ENCODE measurements around the gene NLRC3. TPM values are rescaled to one million over a fixed set of nuclear protein-coding genes. Genes with fewer than 3 reads are reported as not detected.
A peak's percentile ranks its signal among the peaks of the same experiment; 100 is the strongest.

The NLRC3 gene
- total RNA-seq, 1 donor from 2014 or later, result 0.12 TPM

DNA sequence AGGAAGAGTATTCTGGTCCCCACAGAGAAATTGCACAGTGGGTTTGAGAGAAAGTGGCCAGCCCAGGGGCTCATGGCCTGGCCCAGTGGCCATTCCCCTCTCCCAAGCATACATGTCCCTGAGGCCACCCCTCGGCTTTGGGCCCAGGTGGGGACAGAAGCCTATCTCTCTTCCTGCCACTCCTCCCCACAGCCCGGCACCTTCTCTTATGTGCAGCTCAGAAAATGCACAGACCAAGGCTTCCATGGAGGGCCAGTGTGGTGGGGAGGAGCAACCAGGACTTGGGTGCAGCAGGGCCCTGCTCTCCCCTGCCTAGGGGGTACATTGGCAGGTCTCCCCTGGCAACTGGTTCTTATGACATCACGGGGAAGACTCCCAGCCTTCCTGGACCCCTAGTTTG, 82.0 kb downstream of the NLRC3 start, which contains the start of gene C16orf90:
Gene C16orf90 (minus strand): TSS at position 314 of the 400 bp plus-strand sequence. CDS start 68 bp downstream, at position 246.
- H3K36me3 Mint-ChIP-seq (ENCODE audit: low read depth), result no peaks in the 10 kb centered on the region
- H3K27ac Mint-ChIP-seq (ENCODE audit: unreplicated experiment), result no peak within 1 kb of the TSS
- no peaks in the 10 kb centered on the region for H3K4me1 Mint-ChIP-seq (ENCODE audit: low read depth)
- DNase-seq (ENCODE audit: low spot score), result peak; percentile 65
- no peaks in the 10 kb centered on the region for H3K9me3 Mint-ChIP-seq (ENCODE audit: low read depth)
- no peak within 1 kb of the TSS for H3K4me3 Mint-ChIP-seq (ENCODE audit: unreplicated experiment)
- no peaks in the 10 kb centered on the region for H3K27me3 Mint-ChIP-seq (ENCODE audit: low read depth)
- TF ChIP-seq, protein P1, sequence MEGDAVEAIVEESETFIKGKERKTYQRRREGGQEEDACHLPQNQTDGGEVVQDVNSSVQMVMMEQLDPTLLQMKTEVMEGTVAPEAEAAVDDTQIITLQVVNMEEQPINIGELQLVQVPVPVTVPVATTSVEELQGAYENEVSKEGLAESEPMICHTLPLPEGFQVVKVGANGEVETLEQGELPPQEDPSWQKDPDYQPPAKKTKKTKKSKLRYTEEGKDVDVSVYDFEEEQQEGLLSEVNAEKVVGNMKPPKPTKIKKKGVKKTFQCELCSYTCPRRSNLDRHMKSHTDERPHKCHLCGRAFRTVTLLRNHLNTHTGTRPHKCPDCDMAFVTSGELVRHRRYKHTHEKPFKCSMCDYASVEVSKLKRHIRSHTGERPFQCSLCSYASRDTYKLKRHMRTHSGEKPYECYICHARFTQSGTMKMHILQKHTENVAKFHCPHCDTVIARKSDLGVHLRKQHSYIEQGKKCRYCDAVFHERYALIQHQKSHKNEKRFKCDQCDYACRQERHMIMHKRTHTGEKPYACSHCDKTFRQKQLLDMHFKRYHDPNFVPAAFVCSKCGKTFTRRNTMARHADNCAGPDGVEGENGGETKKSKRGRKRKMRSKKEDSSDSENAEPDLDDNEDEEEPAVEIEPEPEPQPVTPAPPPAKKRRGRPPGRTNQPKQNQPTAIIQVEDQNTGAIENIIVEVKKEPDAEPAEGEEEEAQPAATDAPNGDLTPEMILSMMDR (IDR thresholded peaks at IDR 0.05), result no peak

GRCh38 chr16:3494386-3494973, 82.7 kb downstream of the NLRC3 start:
- TF ChIP-seq, protein P1 (IDR thresholded peaks at IDR 0.05), result no peak
- H3K4me3 Mint-ChIP-seq (ENCODE audit: unreplicated experiment), result no peak overlapping the region
- no peaks in the 10 kb centered on the region for H3K36me3 Mint-ChIP-seq (ENCODE audit: low read depth)
- H3K4me1 Mint-ChIP-seq (ENCODE audit: low read depth), result no peaks in the 10 kb centered on the region
- peak; percentile 78 for DNase-seq (ENCODE audit: low spot score)
- no peak overlapping the region for H3K27ac Mint-ChIP-seq (ENCODE audit: unreplicated experiment)
- no peaks in the 10 kb centered on the region for H3K27me3 Mint-ChIP-seq (ENCODE audit: low read depth)
- no peaks in the 10 kb centered on the region for H3K9me3 Mint-ChIP-seq (ENCODE audit: low read depth)

GRCh38 chr16:3492356-3492755, 84.8 kb downstream of the NLRC3 start:
- TF ChIP-seq, protein P1 (IDR thresholded peaks at IDR 0.05), result no peak
- Mint-ChIP-seq H3K9me3 (ENCODE audit: low read depth) (no peaks in the 10 kb centered on the region), H3K36me3 (ENCODE audit: low read depth) (peaks cover 2% of the 10 kb centered on the region), H3K27me3 (ENCODE audit: low read depth) (no peaks in the 10 kb centered on the region), H3K4me3 (ENCODE audit: unreplicated experiment) (no peak overlapping the region), H3K27ac (ENCODE audit: unreplicated experiment) (no peak overlapping the region), H3K4me1 (ENCODE audit: low read depth) (no peaks in the 10 kb centered on the region)
- peak; percentile 72 for DNase-seq (ENCODE audit: low spot score)

GRCh38 chr16:3490911-3491629, 86.1 kb downstream of the NLRC3 start:
- Mint-ChIP-seq H3K27me3 (ENCODE audit: low read depth) (no peaks in the 10 kb centered on the region), H3K4me3 (ENCODE audit: unreplicated experiment) (no peak overlapping the region), H3K27ac (ENCODE audit: unreplicated experiment) (no peak overlapping the region), H3K9me3 (ENCODE audit: low read depth) (no peaks in the 10 kb centered on the region), H3K36me3 (ENCODE audit: low read depth) (peaks cover 6% of the 10 kb centered on the region), H3K4me1 (ENCODE audit: low read depth) (no peaks in the 10 kb centered on the region)
- TF ChIP-seq, protein P1 (IDR thresholded peaks at IDR 0.05), result no peak
- peak; percentile 80 for DNase-seq (ENCODE audit: low spot score)

Other genes starting within 250 kb of the NLRC3 start
- not detected in 3 replicates for gene OR2C1, start 221.5 kb downstream of the NLRC3 start, total RNA-seq
- gene ZSCAN32, start 176.4 kb downstream of the NLRC3 start, total RNA-seq, result 11.3 to 13.4 TPM (median 13.3 TPM) in 3 replicates
- gene ZNF174, start 176.2 kb downstream of the NLRC3 start, total RNA-seq, result 8.7 to 13.8 TPM (median 10.6 TPM) in 3 replicates
- gene ZNF597, start 133.9 kb downstream of the NLRC3 start, total RNA-seq, result 2.0 to 2.7 TPM (median 2.5 TPM) in 3 replicates
- 46.5 to 51.1 TPM (median 47.2 TPM) in 3 replicates for gene NAA60, start 133.7 kb downstream of the NLRC3 start, total RNA-seq
- gene C16orf90, start 81.9 kb downstream of the NLRC3 start, total RNA-seq, result not detected in 3 replicates
- gene CLUAP1, start 76.4 kb downstream of the NLRC3 start, total RNA-seq, result 19.3 to 21.8 TPM (median 20.6 TPM) in 3 replicates
- gene SLX4, start 34.2 kb upstream of the NLRC3 start, total RNA-seq, result 9.3 to 11.8 TPM (median 9.9 TPM) in 3 replicates
- gene DNASE1, start 77.3 kb upstream of the NLRC3 start, total RNA-seq, result 10.3 to 17.8 TPM (median 12.2 TPM) in 3 replicates
- gene TRAP1, start 140.1 kb upstream of the NLRC3 start, total RNA-seq, result 54.2 to 81.1 TPM (median 60.6 TPM) in 3 replicates